ENCODE results near the gene VGF.

GRCh38 chr7:101133621-101134398 is 31.6 kb downstream of the VGF start:
- TF ChIP-seq EZH2 (IDR thresholded peaks at IDR 0.05; ENCODE audit: low read depth, unreplicated experiment) (no peak), REST (IDR thresholded peaks at IDR 0.05; ENCODE audit: unreplicated experiment) (no peak)
